MCF 10A (cell line): ENCODE results near the gene PPP4R2. TPM values are rescaled to one million over a fixed set of nuclear protein-coding genes. Genes with fewer than 3 reads are reported as not detected.

Experiments
- BruUV-seq: library from RNA; stranded (reverse); fragments of 400-500 nt; replicated peaks from 2 replicates; lab custom pipeline; 2021; lab: Mats Ljungman, UMichigan
- CTCF ChIA-PET: fragments of 300-600 bp; sonication (Branson Sonifier 250); formaldehyde crosslinking; extraction: SDS; loops from one replicate; lab custom pipeline; 2021; ENCODE audit warnings: antibody characterized with exemption, inconsistent platforms; lab: Yijun Ruan, JAX
- POLR2A ChIA-PET: fragments of 300-600, 350-650 bp; sonication (Branson Sonifier 250); formaldehyde crosslinking; extraction: SDS; loops from one replicate; lab custom pipeline; 2020; ENCODE audit warnings: antibody characterized with exemption, inconsistent platforms; lab: Yijun Ruan, JAX
- DNase-seq: peaks from one replicate; pipeline ENCODE4 v3.0.0-alpha.2; 2018; ENCODE audit not compliant: unreplicated experiment
- H3K27ac Mint-ChIP-seq: one replicate; pipeline ENCODE4 v1.8.0; 2022; ENCODE audit warnings: mild to moderate bottlenecking, low read depth, mixed read lengths; ENCODE audit not compliant: unreplicated experiment
- H3K27me3 Mint-ChIP-seq: one replicate; pipeline ENCODE4 v1.8.0; 2022; ENCODE audit warnings: mixed read lengths; ENCODE audit not compliant: insufficient read depth, unreplicated experiment
- H3K36me3 Mint-ChIP-seq: one replicate; pipeline ENCODE4 v1.8.0; 2022; ENCODE audit warnings: mild to moderate bottlenecking, moderate library complexity, mixed read lengths; ENCODE audit not compliant: insufficient read depth, unreplicated experiment
- H3K4me1 Mint-ChIP-seq: one replicate; pipeline ENCODE4 v1.8.0; 2022; ENCODE audit warnings: mixed read lengths; ENCODE audit not compliant: insufficient read depth, unreplicated experiment
- H3K4me3 Mint-ChIP-seq: one replicate; pipeline ENCODE4 v1.8.0; 2022; ENCODE audit warnings: mild to moderate bottlenecking, moderate library complexity, mixed read lengths; ENCODE audit not compliant: unreplicated experiment
- H3K9me3 Mint-ChIP-seq: one replicate; pipeline ENCODE4 v1.8.0; 2022; ENCODE audit warnings: mixed read lengths; ENCODE audit not compliant: unreplicated experiment
- intact Hi-C: fragments of 100-400 bp; cut with micrococcal nuclease; formaldehyde crosslinking; loops from 2 replicates; pipeline ENCODE4 v1.14.1; 2022
- total RNA-seq: library from RNA; stranded (reverse); gene quantifications from 2 replicates; pipeline ENCODE4 v1.2.3, GENCODE V29; 2022
- TF ChIP-seq, protein P1 (sequence below): fragments of 200-600 bp; IDR thresholded peaks from one replicate; pipeline ENCODE4 v1.8.0; 2022; ENCODE audit warnings: antibody characterized with exemption, mild to moderate bottlenecking; ENCODE audit not compliant: unreplicated experiment

The PPP4R2 gene
- total RNA-seq, 1 experiment from 2014 or later, result 105 TPM

GRCh38 chr3:73068419-73068818 is 71.8 kb downstream of the PPP4R2 start:
- Mint-ChIP-seq H3K4me3 (no peak overlapping the region), H3K27me3 (no peaks in the 10 kb centered on the region), H3K36me3 (peaks cover 57% of the 10 kb centered on the region), H3K9me3 (no peaks in the 10 kb centered on the region), H3K27ac (no peak overlapping the region), H3K4me1 (no peaks in the 10 kb centered on the region)
- POLR2A ChIA-PET, result no interaction called here
- intact Hi-C loops, result no loop called here
- TF ChIP-seq, protein P1, sequence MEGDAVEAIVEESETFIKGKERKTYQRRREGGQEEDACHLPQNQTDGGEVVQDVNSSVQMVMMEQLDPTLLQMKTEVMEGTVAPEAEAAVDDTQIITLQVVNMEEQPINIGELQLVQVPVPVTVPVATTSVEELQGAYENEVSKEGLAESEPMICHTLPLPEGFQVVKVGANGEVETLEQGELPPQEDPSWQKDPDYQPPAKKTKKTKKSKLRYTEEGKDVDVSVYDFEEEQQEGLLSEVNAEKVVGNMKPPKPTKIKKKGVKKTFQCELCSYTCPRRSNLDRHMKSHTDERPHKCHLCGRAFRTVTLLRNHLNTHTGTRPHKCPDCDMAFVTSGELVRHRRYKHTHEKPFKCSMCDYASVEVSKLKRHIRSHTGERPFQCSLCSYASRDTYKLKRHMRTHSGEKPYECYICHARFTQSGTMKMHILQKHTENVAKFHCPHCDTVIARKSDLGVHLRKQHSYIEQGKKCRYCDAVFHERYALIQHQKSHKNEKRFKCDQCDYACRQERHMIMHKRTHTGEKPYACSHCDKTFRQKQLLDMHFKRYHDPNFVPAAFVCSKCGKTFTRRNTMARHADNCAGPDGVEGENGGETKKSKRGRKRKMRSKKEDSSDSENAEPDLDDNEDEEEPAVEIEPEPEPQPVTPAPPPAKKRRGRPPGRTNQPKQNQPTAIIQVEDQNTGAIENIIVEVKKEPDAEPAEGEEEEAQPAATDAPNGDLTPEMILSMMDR, result no peak
- CTCF ChIA-PET, result interaction anchor here (0.6 to 1.5 kb wide), 2 partner anchors 130 to 570 kb away, joined by 3 read pairs; no protein-coding TSS in a partner anchor
- BruUV-seq, result no TSS peak
- DNase-seq, result no peak

GRCh38 chr3:73069187-73069586 is 72.6 kb downstream of the PPP4R2 start:
- no peak overlapping the region for H3K4me3 Mint-ChIP-seq
- peaks cover 49% of the 10 kb centered on the region for H3K36me3 Mint-ChIP-seq
- intact Hi-C loops, result no loop called here
- TF ChIP-seq, protein P1, result no peak
- no TSS peak for BruUV-seq
- ChIA-PET POLR2A (no interaction called here), CTCF (no interaction called here)
- no peak overlapping the region for H3K27ac Mint-ChIP-seq
- H3K27me3 Mint-ChIP-seq, result no peaks in the 10 kb centered on the region
- no peak for DNase-seq
- no peaks in the 10 kb centered on the region for H3K4me1 Mint-ChIP-seq
- no peaks in the 10 kb centered on the region for H3K9me3 Mint-ChIP-seq

GRCh38 chr3:73069775-73070444 is 73.3 kb downstream of the PPP4R2 start:
- Mint-ChIP-seq H3K27ac (no peak overlapping the region), H3K27me3 (no peaks in the 10 kb centered on the region), H3K4me3 (no peak overlapping the region), H3K9me3 (no peaks in the 10 kb centered on the region), H3K36me3 (peaks cover 42% of the 10 kb centered on the region), H3K4me1 (no peaks in the 10 kb centered on the region)
- CTCF ChIA-PET, result no interaction called here
- intact Hi-C loops, result no loop called here
- POLR2A ChIA-PET, result no interaction called here
- no peak for DNase-seq
- TF ChIP-seq, protein P1, result no peak
- no TSS peak for BruUV-seq

GRCh38 chr3:73070675-73071575 is 74.3 kb downstream of the PPP4R2 start:
- TF ChIP-seq, protein P1, result no peak
- Mint-ChIP-seq H3K4me1 (no peaks in the 10 kb centered on the region), H3K4me3 (no peak overlapping the region), H3K27me3 (no peaks in the 10 kb centered on the region), H3K27ac (no peak overlapping the region), H3K36me3 (peaks cover 32% of the 10 kb centered on the region), H3K9me3 (no peaks in the 10 kb centered on the region)
- no peak for DNase-seq
- BruUV-seq, result no TSS peak
- CTCF ChIA-PET, result interaction anchor here (0.7 to 1.3 kb wide), 3 partner anchors 15 to 704 kb away, joined by 3 to 4 read pairs (median 3); partner anchors contain the start of gene GXYLT2
- POLR2A ChIA-PET, result interaction anchor here (1.2 kb wide), 1 partner anchor 124 kb away, joined by 3 read pairs; no protein-coding TSS in a partner anchor
- intact Hi-C loops, result no loop called here
